Right lobe of liver (tissue), 6 donors: ENCODE data around the gene ZNF570. TPM values are rescaled to one million over a fixed set of nuclear protein-coding genes. Genes with fewer than 3 reads are reported as not detected.

Experiments
- ATAC-seq, 4 donors: fragments of 200-7000 bp; cut with Tn5 transposase; one replicate each; pipeline ENCODE4 v1.9.1; 2020; ENCODE audit warnings: mild to moderate bottlenecking in 4 of 4, moderate library complexity in 4 of 4
- DNase-seq, 3 donors: peaks; one replicate each; pipeline ENCODE4 v3.0.0-alpha.2; 2020
- H3K27ac ChIP-seq, 3 donors: fragments of 200-600 bp; one replicate each; pipeline ENCODE4 v1.8.0; 2022
- H3K27me3 ChIP-seq, 2 donors: fragments of 200-600 bp; one replicate each; pipeline ENCODE4 v1.8.0; 2022
- H3K36me3 ChIP-seq, 4 donors: fragments of 200-600 bp; sonication (generic) in 1 of 4; one replicate each; pipeline versions ENCODE4 v1.5.1 to v1.8.0; 2017 to 2022; ENCODE audit warnings: control low read depth in 1 of 4
- H3K4me1 ChIP-seq, 4 donors: fragments of 200-600 bp; sonication (generic) in 1 of 4; one replicate each; pipeline versions ENCODE4 v1.5.1 to v1.8.0; 2017 to 2022; ENCODE audit warnings: control low read depth in 1 of 4
- H3K4me3 ChIP-seq, 3 donors: fragments of 200-600 bp; one replicate each; pipeline ENCODE4 v1.8.0; 2022
- H3K9me3 ChIP-seq, 4 donors: fragments of 200-600 bp; sonication (generic) in 1 of 4; one replicate each; pipeline versions ENCODE4 v1.5.1 to v1.8.0; 2017 to 2022; ENCODE audit warnings: control low read depth in 1 of 4
- POLR2A ChIP-seq: fragments of 450-650 bp; IDR thresholded peaks from one replicate; pipeline ENCODE4 v1.6.1; 2017; ENCODE audit warnings: antibody characterized with exemption, mild to moderate bottlenecking
- WGBS: methylation state at CpG from one replicate; pipeline ENCODE4 v1.1.6; 2018; ENCODE audit warnings: low coverage, low lambda C conversion rate; ENCODE audit not compliant: insufficient coverage; ENCODE audit errors: missing lambda C conversion rate; 5-methylcytosine and 5-hydroxymethylcytosine counted together
- intact Hi-C, 2 donors: fragments of 100-400 bp; cut with DNase I; formaldehyde crosslinking; loops; one replicate each; pipeline versions ENCODE4 v1.11.2 to v1.14.1; 2022
- total RNA-seq, 6 experiments: library from RNA; depleted of rRNA in 2 of 6; stranded (reverse); fragments of >200 nt in 2 of 6; fragmentation: NEBNext Ultra II Directional in 3 of 6; extraction: Animal tissue kit (Norgen Biotek cat#: 25700) in 3 of 6; gene quantifications; one replicate each; pipeline versions ENCODE4 v1.1.0 to v1.2.4, GENCODE V29; 2016 to 2023
- TF ChIP-seq, protein P1 (sequence below), 4 donors: fragments of 200-600 bp in 3 of 4; fragments of 450-650 bp in 1 of 4; IDR thresholded peaks; one replicate each; pipeline versions ENCODE4 v1.5.1 to v1.8.0; 2016 to 2022; ENCODE audit warnings: antibody characterized with exemption in 4 of 4, mild to moderate bottlenecking in 2 of 4
- donor health status: DM: no; HTN: yes; CAD: no.
- donor health status: DM: no; HTN: no; CAD: no.
- donor health status: DM: no; HTN: no; CAD: no.
- donor health status: DM: no; HTN: yes; CAD: no.
- donor health status: DM: no; HTN: yes; CAD: no.

ZNF570 gene
- total RNA-seq, 6 experiments from 2014 or later: 0.93 to 2.0 (median 1.5) TPM

DNA sequence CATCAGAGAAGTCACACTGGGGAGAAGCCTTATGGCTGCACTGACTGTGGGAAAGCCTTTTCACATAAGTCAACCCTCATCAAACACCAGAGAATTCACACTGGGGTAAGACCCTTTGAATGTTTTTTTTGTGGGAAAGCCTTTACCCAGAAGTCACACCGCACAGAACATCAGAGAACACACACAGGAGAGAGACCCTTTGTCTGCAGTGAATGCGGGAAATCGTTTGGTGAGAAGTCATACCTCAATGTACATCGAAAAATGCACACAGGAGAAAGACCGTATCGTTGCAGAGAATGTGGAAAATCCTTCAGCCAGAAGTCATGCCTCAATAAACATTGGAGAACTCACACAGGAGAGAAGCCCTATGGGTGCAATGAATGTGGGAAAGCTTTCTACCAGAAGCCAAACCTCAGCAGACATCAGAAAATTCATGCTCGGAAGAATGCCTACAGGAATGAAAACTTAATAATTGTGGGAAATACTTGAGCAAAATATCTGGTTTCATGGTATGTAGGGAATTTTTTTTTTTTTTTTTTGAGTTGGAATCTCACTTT, 68.3 kb downstream of the ZNF570 start:
- ATAC-seq (no peak), DNase-seq (no peak)
- Histone ChIP-seq H3K4me1 (no peaks in the 10 kb centered on the region), H3K36me3 (peaks cover 0 to 16% (median 0%) of the 10 kb centered on the region in 4 donors), H3K4me3 (no peak overlapping the region), H3K9me3 (peaks cover 0 to 40% (median 13%) of the 10 kb centered on the region in 4 donors), H3K27ac (no peak overlapping the region), H3K27me3 (no peaks in the 10 kb centered on the region)
- intact Hi-C loops: no loop called here
- 75% methylated on average over 5 of the region's 7 CpGs for WGBS
- TF ChIP-seq, protein P1, sequence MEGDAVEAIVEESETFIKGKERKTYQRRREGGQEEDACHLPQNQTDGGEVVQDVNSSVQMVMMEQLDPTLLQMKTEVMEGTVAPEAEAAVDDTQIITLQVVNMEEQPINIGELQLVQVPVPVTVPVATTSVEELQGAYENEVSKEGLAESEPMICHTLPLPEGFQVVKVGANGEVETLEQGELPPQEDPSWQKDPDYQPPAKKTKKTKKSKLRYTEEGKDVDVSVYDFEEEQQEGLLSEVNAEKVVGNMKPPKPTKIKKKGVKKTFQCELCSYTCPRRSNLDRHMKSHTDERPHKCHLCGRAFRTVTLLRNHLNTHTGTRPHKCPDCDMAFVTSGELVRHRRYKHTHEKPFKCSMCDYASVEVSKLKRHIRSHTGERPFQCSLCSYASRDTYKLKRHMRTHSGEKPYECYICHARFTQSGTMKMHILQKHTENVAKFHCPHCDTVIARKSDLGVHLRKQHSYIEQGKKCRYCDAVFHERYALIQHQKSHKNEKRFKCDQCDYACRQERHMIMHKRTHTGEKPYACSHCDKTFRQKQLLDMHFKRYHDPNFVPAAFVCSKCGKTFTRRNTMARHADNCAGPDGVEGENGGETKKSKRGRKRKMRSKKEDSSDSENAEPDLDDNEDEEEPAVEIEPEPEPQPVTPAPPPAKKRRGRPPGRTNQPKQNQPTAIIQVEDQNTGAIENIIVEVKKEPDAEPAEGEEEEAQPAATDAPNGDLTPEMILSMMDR (IDR thresholded peaks at IDR 0.05): no peak
- no peak for TF ChIP-seq POLR2A

Other genes starting within 250 kb of the ZNF570 start
- gene ZNF527, start 98.3 kb upstream of the ZNF570 start, total RNA-seq: 1 to 10 TPM; 2.2 to 3.4 (median 2.6) TPM
- gene ZNF569, start 1.9 kb upstream of the ZNF570 start, total RNA-seq: 1 to 10 TPM; 1.2 to 2.6 (median 1.8) TPM
- gene ZNF793, start 37.6 kb downstream of the ZNF570 start, total RNA-seq: under 1 TPM; 0.18 to 0.80 (median 0.36) TPM
- 1 to 10 TPM; 1.2 to 3.0 (median 1.7) TPM for gene ZNF571, start 125.4 kb downstream of the ZNF570 start, total RNA-seq
- 1 to 10 TPM in 4 of 6 experiments, under 1 TPM in 2; 0.37 to 2.1 (median 1.1) TPM for gene ZNF540, start 125.5 kb downstream of the ZNF570 start, total RNA-seq
- 1 to 10 TPM; 2.9 to 5.0 (median 4.0) TPM for gene ZFP30, start 186.1 kb downstream of the ZNF570 start, total RNA-seq